Measurements from ENCODE around the gene TMEM11.

TMEM11 gene

DNA sequence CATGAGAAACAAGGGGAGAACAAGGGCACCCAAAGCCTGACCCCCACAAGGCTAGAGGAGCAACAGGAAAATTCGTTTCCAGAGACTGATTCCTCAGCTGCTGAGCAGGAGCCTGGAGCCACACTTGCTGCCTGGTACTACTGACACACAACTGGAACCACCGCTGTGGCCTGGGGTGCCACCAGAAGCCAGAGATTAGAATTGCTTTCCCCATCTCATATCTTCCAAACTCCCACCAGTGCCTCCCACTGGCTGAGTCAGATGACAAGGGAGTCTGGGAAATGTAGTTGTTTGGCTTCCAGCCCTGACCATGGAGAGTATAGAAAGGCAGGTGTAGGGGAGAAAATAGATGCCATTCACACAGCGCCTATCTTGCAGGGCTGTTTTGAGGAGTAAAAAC lies 4.1 kb upstream of the TMEM11 start:
- DNase-seq (ENCODE audit: low read depth), result no peak
- TF ChIP-seq CTCF (IDR thresholded peaks at IDR 0.05; ENCODE audit: control insufficient read depth, extremely low read depth, insufficient read depth), result no peak
- no peak overlapping the region for H3K4me3 ChIP-seq (ENCODE audit: low read depth, low read length)

DNA sequence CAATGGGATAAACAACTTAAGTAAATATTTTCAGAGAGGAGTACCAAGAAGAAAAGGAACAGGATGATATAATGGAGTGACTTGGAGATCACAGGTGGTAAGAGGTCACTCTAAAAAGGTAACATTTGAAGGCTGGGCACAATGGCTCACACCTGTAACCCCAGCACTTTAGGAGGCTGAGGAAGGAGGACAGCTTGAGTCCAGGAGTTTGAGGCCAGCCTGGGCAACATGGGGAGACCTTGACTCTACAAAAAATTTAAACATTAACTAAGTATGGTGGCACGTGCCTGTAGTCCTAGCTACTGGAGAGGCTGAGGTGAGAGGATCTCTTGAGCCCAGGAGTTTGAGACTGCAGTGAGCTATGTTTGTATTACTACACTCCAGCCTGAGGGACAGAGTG lies 3.4 kb upstream of the TMEM11 start:
- no peak for TF ChIP-seq CTCF (IDR thresholded peaks at IDR 0.05; ENCODE audit: control insufficient read depth, extremely low read depth, insufficient read depth)

DNA sequence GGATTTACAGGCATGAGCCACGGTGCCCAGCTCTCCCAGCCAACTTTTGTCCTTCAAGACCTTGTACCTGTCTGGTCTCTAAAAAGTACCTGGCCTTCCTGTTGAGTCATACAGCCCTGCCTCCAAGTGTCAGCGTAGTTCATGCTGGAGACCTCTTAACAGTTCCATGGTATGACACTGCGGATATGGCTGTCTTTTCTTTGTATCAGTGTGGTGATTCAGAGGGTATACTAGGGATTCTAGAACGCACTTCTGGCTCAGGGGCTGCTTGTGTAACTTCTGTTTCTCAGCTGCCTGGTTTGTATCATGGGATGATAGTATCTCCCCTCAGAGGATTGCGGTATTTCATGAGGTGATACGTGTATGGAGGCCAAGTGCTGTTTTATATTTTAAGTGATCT lies 2.0 kb upstream of the TMEM11 start:
- DNase-seq (ENCODE audit: low read depth), result no peak
- no peak for TF ChIP-seq CTCF (IDR thresholded peaks at IDR 0.05; ENCODE audit: control insufficient read depth, extremely low read depth, insufficient read depth)
- no peak overlapping the region for H3K4me3 ChIP-seq (ENCODE audit: low read depth, low read length)

More for the DNA sequence above, 3.4 kb upstream of the TMEM11 start:
- H3K4me3 ChIP-seq (ENCODE audit: low read depth, low read length), result no peak overlapping the region
- peak; percentile 69 for DNase-seq (ENCODE audit: low read depth)

GRCh38 chr17:21214777-21215541 lies 998 bp upstream of the TMEM11 start:
- no peak for DNase-seq (ENCODE audit: low read depth)
- peak overlapping the region; percentile 90 for H3K4me3 ChIP-seq (ENCODE audit: low read depth, low read length)
- TF ChIP-seq CTCF (IDR thresholded peaks at IDR 0.05; ENCODE audit: control insufficient read depth, extremely low read depth, insufficient read depth), result no peak

DNA sequence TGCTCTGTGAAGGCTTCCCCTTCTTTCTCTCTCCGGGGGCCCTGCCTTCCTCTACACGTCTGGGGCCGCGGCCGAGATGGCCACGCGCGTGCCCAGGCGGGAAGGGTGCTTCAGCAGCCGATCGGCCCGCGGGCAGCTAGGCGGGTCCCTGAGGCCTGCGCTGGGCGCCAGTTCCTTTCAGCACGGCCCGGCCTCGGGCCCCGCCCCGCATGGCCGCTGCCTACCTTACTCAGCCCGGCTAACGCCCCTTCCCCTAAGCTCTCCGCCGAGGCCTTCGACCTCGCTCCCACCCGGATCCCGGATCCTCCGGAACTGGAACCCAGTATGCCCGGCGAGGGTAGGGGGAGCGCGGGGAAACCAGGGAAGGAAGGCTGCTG lies 335 bp downstream of the TMEM11 start:
- no peak for DNase-seq (ENCODE audit: low read depth)
- no peak for TF ChIP-seq CTCF (IDR thresholded peaks at IDR 0.05; ENCODE audit: control insufficient read depth, extremely low read depth, insufficient read depth)
- H3K4me3 ChIP-seq (ENCODE audit: low read depth, low read length), result peak overlapping the region; percentile 90

- no peak for DNase-seq (ENCODE audit: low read depth)
- H3K4me3 ChIP-seq (ENCODE audit: low read depth, low read length), result peak overlapping the region; percentile 90
- no peak for TF ChIP-seq CTCF (IDR thresholded peaks at IDR 0.05; ENCODE audit: control insufficient read depth, extremely low read depth, insufficient read depth)
Observed at GRCh38 chr17:21212826-21213637, 929 bp downstream of the TMEM11 start.

Data from LNCaP clone FGC (cell line).